GM23338 (cell line): ENCODE results near the gene AMZ1. TPM values are rescaled to one million over a fixed set of nuclear protein-coding genes. Genes with fewer than 3 reads are reported as not detected.
A peak's percentile ranks its signal among the peaks of the same experiment; 100 is the strongest.

ENCODE experiments used
- ATAC-seq: fragments of 200-7000 bp; cut with Tn5 transposase; 3 replicates; pipeline ENCODE4 v1.9.1; 2020
- DNase-seq: peaks from one replicate; pipeline ENCODE4 v3.0.0-alpha.2; 2015; ENCODE audit warnings: low spot score
- H2AFZ ChIP-seq: fragments of 200-600 bp; sonication (generic); 2 replicates; pipeline ENCODE4 v1.8.0; 2016; ENCODE audit warnings: antibody characterized with exemption, mild to moderate bottlenecking, moderate library complexity
- H3F3A ChIP-seq: fragments of 200-600 bp; sonication (generic); replicated peaks from 2 replicates; pipeline ENCODE4 v1.8.0; 2017; ENCODE audit warnings: antibody characterized with exemption, mixed run types, low read depth
- H3K27ac ChIP-seq: fragments of 200-600 bp; sonication (generic); 2 replicates; pipeline ENCODE4 v1.6.1; 2016; ENCODE audit warnings: low read depth
- H3K27me3 ChIP-seq: fragments of 200-600 bp; sonication (generic); 2 replicates; pipeline ENCODE4 v1.8.0; 2016; ENCODE audit warnings: mild to moderate bottlenecking, mixed run types, moderate library complexity; ENCODE audit not compliant: insufficient read depth
- H3K36me3 ChIP-seq: fragments of 200-600 bp; sonication (generic); 2 replicates; pipeline ENCODE4 v1.8.0; 2016; ENCODE audit warnings: mild to moderate bottlenecking; ENCODE audit not compliant: insufficient read depth
- H3K4me1 ChIP-seq: fragments of 200-600 bp; sonication (generic); 2 replicates; pipeline ENCODE4 v1.8.0; 2016; ENCODE audit warnings: mild to moderate bottlenecking, moderate library complexity; ENCODE audit not compliant: insufficient read depth
- H3K4me2 ChIP-seq: fragments of 200-600 bp; sonication (generic); 2 replicates; pipeline ENCODE4 v1.7.1; 2017; ENCODE audit warnings: mixed run types
- H3K4me3 ChIP-seq: fragments of 200-600 bp; sonication (generic); 2 replicates; pipeline ENCODE4 v1.6.1; 2016; ENCODE audit warnings: mixed run types
- H3K79me2 ChIP-seq: fragments of 200-600 bp; sonication (generic); replicated peaks from 2 replicates; pipeline ENCODE4 v1.8.0; 2017; ENCODE audit warnings: mild to moderate bottlenecking; ENCODE audit not compliant: insufficient read depth
- H3K9me2 ChIP-seq: fragments of 200-600 bp; sonication (generic); 2 replicates; pipeline ENCODE4 v1.8.0; 2017; ENCODE audit not compliant: insufficient read depth
- H4K20me1 ChIP-seq: fragments of 200-600 bp; sonication (generic); replicated peaks from 2 replicates; pipeline ENCODE4 v1.8.0; 2017; ENCODE audit warnings: mild to moderate bottlenecking; ENCODE audit not compliant: insufficient read depth
- H3K27ac Mint-ChIP-seq: 2 replicates; pipeline ENCODE4 v1.8.0; 2020; ENCODE audit warnings: inconsistent platforms, mild to moderate bottlenecking, moderate library complexity, mixed read lengths
- H3K27me3 Mint-ChIP-seq: 3 replicates; pipeline ENCODE4 v1.8.0; 2022; ENCODE audit warnings: low read depth, mild to moderate bottlenecking, moderate library complexity, mixed read lengths, inconsistent platforms; ENCODE audit not compliant: insufficient read depth, poor library complexity
- H3K36me3 Mint-ChIP-seq: 3 replicates; pipeline ENCODE4 v1.8.0; 2021; ENCODE audit warnings: low read depth, mild to moderate bottlenecking, inconsistent platforms, moderate library complexity, mixed read lengths
- H3K4me1 Mint-ChIP-seq: 3 replicates; pipeline ENCODE4 v1.8.0; 2020; ENCODE audit warnings: mild to moderate bottlenecking, inconsistent platforms, mixed read lengths
- H3K4me3 Mint-ChIP-seq: 3 replicates; pipeline ENCODE4 v1.8.0; 2021; ENCODE audit warnings: moderate library complexity, mild to moderate bottlenecking, inconsistent platforms, mixed read lengths
- H3K9me3 Mint-ChIP-seq: 3 replicates; pipeline ENCODE4 v1.8.0; 2020; ENCODE audit warnings: moderate library complexity, mild to moderate bottlenecking, inconsistent platforms, mixed read lengths
- CTCF ChIP-seq, 2 experiments: fragments of 200-600 bp in 1 of 2; sonication (generic) in 1 of 2; conservative IDR thresholded peaks; 2 replicates each; pipeline versions ENCODE4 v1.5.1 to v1.6.1; 2016 to 2017; ENCODE audit warnings: antibody characterized with exemption in 2 of 2, low read depth in 2 of 2, mild to moderate bottlenecking in 2 of 2, moderate library complexity in 1 of 2
- EZH2 ChIP-seq: fragments of 200-600 bp; sonication (generic); IDR thresholded peaks from one replicate; pipeline ENCODE4 v1.8.0; 2017; ENCODE audit warnings: antibody characterized with exemption, mild to moderate bottlenecking, low read depth; ENCODE audit not compliant: unreplicated experiment
- EZH2phosphoT487 ChIP-seq: fragments of 200-600 bp; sonication (generic); IDR thresholded peaks from one replicate; pipeline ENCODE4 v1.8.1; 2018; ENCODE audit warnings: antibody characterized with exemption; ENCODE audit not compliant: unreplicated experiment
- REST ChIP-seq: IDR thresholded peaks from one replicate; pipeline ENCODE4 v1.6.1; 2018; ENCODE audit warnings: antibody characterized with exemption; ENCODE audit not compliant: unreplicated experiment
- ZNF331 ChIP-seq: fragments of 250-450 bp; sonication (Bioruptor Pico); IDR thresholded peaks from 2 replicates; pipeline ENCODE4 v1.5.0; 2020; ENCODE audit warnings: low read depth, mild to moderate bottlenecking, moderate library complexity
- ZNF462 ChIP-seq: fragments of 250-450 bp; sonication (Bioruptor Pico); IDR thresholded peaks from 2 replicates; pipeline ENCODE4 v1.5.0; 2020; ENCODE audit warnings: mild to moderate bottlenecking, moderate library complexity
- polyA plus RNA-seq: library from polyadenylated mRNA; unstranded; fragments of >200 nt; fragmentation: Nextera tagmentation; extraction: Ambion mirVana; gene quantifications from 2 replicates; pipeline ENCODE4 v1.2.1, GENCODE V29; 2016
- total RNA-seq: library from RNA; depleted of rRNA; stranded (reverse); fragments of >200 nt; shearing (Covaris generic); gene quantifications from 2 replicates; pipeline ENCODE4 v1.2.3, GENCODE V29; 2014

The AMZ1 gene
- total and polyA plus RNA-seq, 2 experiments from 2014 or later, result 0.73 to 4.5 TPM

DNA sequence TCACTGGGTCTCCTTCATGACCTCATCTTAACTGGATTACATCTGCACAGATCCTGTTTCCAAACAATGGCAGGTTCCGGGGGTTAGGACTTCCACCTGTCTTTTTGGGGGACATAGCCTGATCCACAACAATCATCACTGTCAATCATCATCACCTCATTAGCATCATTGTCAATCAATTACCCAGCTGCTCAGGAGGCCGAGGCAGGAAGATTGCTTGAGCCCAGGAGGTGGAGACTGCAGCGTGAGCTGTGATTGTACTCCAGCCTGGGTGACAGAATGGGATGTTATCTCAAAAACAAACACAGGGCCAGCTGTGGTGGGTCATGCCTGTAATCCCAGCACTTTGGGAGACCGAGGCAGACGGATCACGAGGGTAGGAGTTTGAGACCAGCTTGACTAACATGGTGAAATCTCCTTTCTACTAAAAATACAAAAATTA, 18.7 kb downstream of the AMZ1 start (continued):
- TF ChIP-seq EZH2 (no peak), ZNF331 (CRISPR knock-in tag) (no peak), REST (no peak)

DNA sequence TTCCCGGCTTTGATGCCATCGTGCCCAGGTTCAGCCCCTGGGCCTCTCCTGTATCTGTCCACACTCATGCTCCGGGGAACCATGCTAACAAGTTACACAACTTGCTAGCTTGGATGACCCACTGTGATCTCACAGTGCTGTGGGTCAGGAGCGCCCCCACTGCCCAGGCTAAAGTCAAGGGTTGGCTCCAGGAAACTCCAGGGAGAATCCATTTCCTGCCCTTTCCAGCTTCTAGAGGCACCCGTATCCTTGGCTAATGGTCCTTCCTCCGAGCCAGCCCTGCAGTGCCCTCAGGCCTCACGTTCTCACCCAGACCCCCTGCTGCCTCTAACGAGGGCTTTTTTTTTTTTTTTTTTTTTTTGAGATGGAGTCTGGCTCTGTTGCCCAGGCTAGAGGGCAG, 19.5 kb downstream of the AMZ1 start:
- ATAC-seq (no peak), DNase-seq (no peak)
- no peaks in the 10 kb centered on the region for H4K20me1 ChIP-seq
- no peaks in the 10 kb centered on the region for H3K27me3 ChIP-seq
- H3K9me2 ChIP-seq, result no peaks in the 10 kb centered on the region
- Mint-ChIP-seq H3K36me3 (peaks cover 4% of the 10 kb centered on the region; the same call in 1 of the 3 replicates), H3K4me1 (peaks cover 13% of the 10 kb centered on the region), H3K27ac (no peak overlapping the region), H3K9me3 (0 out of 3 replicates have a peak, but pooled peaks cover 2% of the 10 kb centered on the region), H3K27me3 (peaks cover 13% of the 10 kb centered on the region), H3K4me3 (no peak overlapping the region)
- TF ChIP-seq CTCF (conservative IDR thresholded peaks at IDR 0.05; ENCODE audit: low read depth in 2 of 2) (peak in 1 of 2 experiments; percentile 36; a peak in 1 of 4 replicates), ZNF462 (CRISPR knock-in tag) (no peak), EZH2 (no peak), EZH2phosphoT487 (no peak)
- H2AFZ ChIP-seq, result no peak overlapping the region
- no peaks in the 10 kb centered on the region for H3K79me2 ChIP-seq
- H3K4me3 ChIP-seq, result no peak overlapping the region
- no peaks in the 10 kb centered on the region for H3K36me3 ChIP-seq
- no peak overlapping the region for H3K4me2 ChIP-seq
- no peaks in the 10 kb centered on the region for H3K4me1 ChIP-seq
- H3K27ac ChIP-seq, result no peak overlapping the region
- H3F3A ChIP-seq, result no peaks in the 10 kb centered on the region
